ENCODE results near the gene FXYD2.

GRCh38 chr11:117857734-117858414, 33.3 kb upstream of the FXYD2 start:
- TF ChIP-seq POLR2AphosphoS5 (IDR thresholded peaks at IDR 0.05; ENCODE audit: low read depth, low read length) (no peak), TAF1 (IDR thresholded peaks at IDR 0.05; ENCODE audit: borderline replicate concordance, low read depth, low read length) (no peak)
